OCI-LY7 (cell line): Measurements from ENCODE around the gene TLDC2. TPM values are rescaled to one million over a fixed set of nuclear protein-coding genes. Genes with fewer than 3 reads are reported as not detected.

Experiments
- BruUV-seq: library from RNA; stranded (reverse); fragments of 400-500 nt; replicated peaks from 2 replicates; lab custom pipeline; 2021; lab: Mats Ljungman, UMichigan
- CTCF ChIA-PET: fragments of 300-600 bp; sonication (Branson Sonifier 250); formaldehyde crosslinking; loops from one replicate; lab custom pipeline; 2022; ENCODE audit warnings: antibody characterized with exemption; ENCODE audit not compliant: unreplicated experiment; lab: Charles Lee
- POLR2A ChIA-PET: fragments of 300-600 bp; sonication (Branson Sonifier 250); formaldehyde crosslinking; loops from one replicate; lab custom pipeline; 2022; ENCODE audit warnings: antibody characterized with exemption; lab: Charles Lee
- DNase-seq: peaks from one replicate; pipeline ENCODE4 v3.0.0-alpha.2; 2015; ENCODE audit warnings: low spot score
- H2AFZ ChIP-seq: fragments of 200-600 bp; sonication (generic), shearing (Covaris generic); 2 replicates; pipeline ENCODE4 v1.6.1; 2014; ENCODE audit warnings: mild to moderate bottlenecking, antibody characterized with exemption, low read length, moderate library complexity
- H3K27ac ChIP-seq: fragments of 200-600 bp; sonication (generic); 2 replicates; pipeline ENCODE4 v1.5.1; 2014; ENCODE audit warnings: mixed run types, low read depth, mild to moderate bottlenecking, moderate library complexity, low read length, inconsistent platforms; ENCODE audit not compliant: poor library complexity, severe bottlenecking
- H3K36me3 ChIP-seq: fragments of 200-600 bp; sonication (generic); 2 replicates; pipeline ENCODE4 v1.6.1; 2014; ENCODE audit warnings: mild to moderate bottlenecking, antibody characterized with exemption, low read length, moderate library complexity, mixed read lengths; ENCODE audit not compliant: insufficient read depth
- H3K4me1 ChIP-seq: fragments of 200-600 bp; sonication (generic); 2 replicates; pipeline ENCODE4 v1.5.1; 2014; ENCODE audit warnings: mild to moderate bottlenecking, low read length; ENCODE audit not compliant: insufficient read depth, poor library complexity, severe bottlenecking
- H3K4me2 ChIP-seq: fragments of 200-600 bp; sonication (generic); 2 replicates; pipeline ENCODE4 v1.6.1; 2014; ENCODE audit warnings: mild to moderate bottlenecking, low read length
- H3K4me3 ChIP-seq: fragments of 200-600 bp; sonication (generic); 2 replicates; pipeline ENCODE4 v1.5.1; 2014; ENCODE audit warnings: mild to moderate bottlenecking, low read depth, low read length; ENCODE audit not compliant: poor library complexity, severe bottlenecking
- H3K79me2 ChIP-seq: fragments of 200-600 bp; sonication (generic); 2 replicates; pipeline ENCODE4 v1.6.1; 2016; ENCODE audit warnings: low read depth, mild to moderate bottlenecking, low read length, moderate library complexity, mixed read lengths; ENCODE audit not compliant: insufficient read depth
- H3K9me2 ChIP-seq: fragments of 200-600 bp; sonication (generic); 2 replicates; pipeline ENCODE4 v1.6.1; 2016; ENCODE audit warnings: mild to moderate bottlenecking, low read length, mixed read lengths; ENCODE audit not compliant: insufficient read depth
- H3K9me3 ChIP-seq: fragments of 200-600 bp; sonication (generic); 2 replicates; pipeline ENCODE4 v1.6.1; 2014; ENCODE audit warnings: mild to moderate bottlenecking, mixed run types, low read length, mixed read lengths
- H4K20me1 ChIP-seq: fragments of 200-600 bp; sonication (generic); 2 replicates; pipeline ENCODE4 v1.6.1; 2014; ENCODE audit warnings: mild to moderate bottlenecking, antibody characterized with exemption, low read length, moderate library complexity, mixed read lengths; ENCODE audit not compliant: insufficient read depth
- EZH2phosphoT487 ChIP-seq: fragments of 200-600 bp; sonication (generic); IDR thresholded peaks from 2 replicates; pipeline ENCODE4 v1.6.1; 2018; ENCODE audit warnings: low read depth, borderline replicate concordance, mild to moderate bottlenecking, mixed run types, antibody characterized with exemption, low read length, moderate library complexity, mixed read lengths
- intact Hi-C: fragments of 100-400 bp; cut with micrococcal nuclease; formaldehyde crosslinking; loops from one replicate; pipeline ENCODE4 v1.10.0; 2022; ENCODE audit not compliant: unreplicated experiment
- total RNA-seq, 2 experiments: library from RNA; depleted of rRNA in 1 of 2; stranded (reverse); fragments of >200 nt in 1 of 2; shearing (Covaris generic) in 1 of 2; gene quantifications; 2 replicates each; pipeline ENCODE4 v1.2.3, GENCODE V29; 2014 to 2022
- TF ChIP-seq, protein P1 (sequence below): fragments of 200-600 bp; sonication (generic); conservative IDR thresholded peaks from 2 replicates; pipeline ENCODE4 v1.5.1; 2014; ENCODE audit warnings: mild to moderate bottlenecking, antibody characterized with exemption, low read length, moderate library complexity, mixed read lengths

TLDC2 gene
- total RNA-seq, 2 experiments from 2014 or later: not detected

DNA sequence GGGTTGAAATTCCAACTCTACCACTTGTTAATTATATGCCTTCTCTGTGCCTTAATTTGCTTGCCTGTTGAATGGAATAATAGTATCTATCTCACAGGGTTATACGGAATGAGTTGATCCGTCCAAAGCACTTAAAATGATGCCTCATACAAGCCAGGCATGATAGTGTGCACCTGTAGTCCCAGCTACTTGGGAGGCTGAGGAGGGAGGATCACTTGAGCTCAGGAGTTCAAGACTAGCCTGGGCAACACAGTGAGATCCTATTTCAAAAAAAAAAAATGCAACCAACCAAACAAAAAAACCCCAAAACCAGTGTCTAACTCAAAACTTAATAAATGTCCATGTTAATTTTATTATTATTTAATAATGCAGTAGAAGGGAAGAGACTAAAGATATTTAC is 40.3 kb downstream of the TLDC2 start:
- Histone ChIP-seq H4K20me1 (no peaks in the 10 kb centered on the region), H3K4me2 (no peak overlapping the region), H3K36me3 (peaks cover 27% of the 10 kb centered on the region; the same call in 1 of the 2 replicates), H3K4me1 (no peaks in the 10 kb centered on the region), H3K9me3 (no peaks in the 10 kb centered on the region), H3K9me2 (no peaks in the 10 kb centered on the region), H3K79me2 (no peaks in the 10 kb centered on the region), H2AFZ (no peak overlapping the region), H3K4me3 (no peak overlapping the region), H3K27ac (no peak overlapping the region)
- POLR2A ChIA-PET: no interaction called here
- TF ChIP-seq, protein P1, sequence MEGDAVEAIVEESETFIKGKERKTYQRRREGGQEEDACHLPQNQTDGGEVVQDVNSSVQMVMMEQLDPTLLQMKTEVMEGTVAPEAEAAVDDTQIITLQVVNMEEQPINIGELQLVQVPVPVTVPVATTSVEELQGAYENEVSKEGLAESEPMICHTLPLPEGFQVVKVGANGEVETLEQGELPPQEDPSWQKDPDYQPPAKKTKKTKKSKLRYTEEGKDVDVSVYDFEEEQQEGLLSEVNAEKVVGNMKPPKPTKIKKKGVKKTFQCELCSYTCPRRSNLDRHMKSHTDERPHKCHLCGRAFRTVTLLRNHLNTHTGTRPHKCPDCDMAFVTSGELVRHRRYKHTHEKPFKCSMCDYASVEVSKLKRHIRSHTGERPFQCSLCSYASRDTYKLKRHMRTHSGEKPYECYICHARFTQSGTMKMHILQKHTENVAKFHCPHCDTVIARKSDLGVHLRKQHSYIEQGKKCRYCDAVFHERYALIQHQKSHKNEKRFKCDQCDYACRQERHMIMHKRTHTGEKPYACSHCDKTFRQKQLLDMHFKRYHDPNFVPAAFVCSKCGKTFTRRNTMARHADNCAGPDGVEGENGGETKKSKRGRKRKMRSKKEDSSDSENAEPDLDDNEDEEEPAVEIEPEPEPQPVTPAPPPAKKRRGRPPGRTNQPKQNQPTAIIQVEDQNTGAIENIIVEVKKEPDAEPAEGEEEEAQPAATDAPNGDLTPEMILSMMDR: no peak
- TF ChIP-seq EZH2phosphoT487: no peak
- DNase-seq: no peak
- no TSS peak for BruUV-seq
- CTCF ChIA-PET: no interaction called here
- intact Hi-C loops: no loop called here

- CTCF ChIA-PET: no interaction called here
- intact Hi-C loops: no loop called here
- no peaks in the 10 kb centered on the region for H3K79me2 ChIP-seq
Measured at GRCh38 chr20:36917240-36917639, 41.3 kb downstream of the TLDC2 start.

GRCh38 chr20:36917943-36918342 is 42.0 kb downstream of the TLDC2 start:
- Histone ChIP-seq H3K36me3 (peaks cover 19% of the 10 kb centered on the region; the same call in 1 of the 2 replicates), H3K4me3 (no peak overlapping the region), H3K4me2 (no peak overlapping the region), H3K4me1 (no peaks in the 10 kb centered on the region), H2AFZ (no peak overlapping the region), H3K79me2 (no peaks in the 10 kb centered on the region), H3K27ac (no peak overlapping the region), H3K9me3 (no peaks in the 10 kb centered on the region), H4K20me1 (no peaks in the 10 kb centered on the region), H3K9me2 (no peaks in the 10 kb centered on the region)
- TF ChIP-seq, protein P1: no peak
- TF ChIP-seq EZH2phosphoT487: no peak
- ChIA-PET CTCF (no interaction called here), POLR2A (interaction anchor here (0.7 kb wide), 1 partner anchor 63 kb away, joined by 3 read pairs; no protein-coding TSS in a partner anchor)
- no peak for DNase-seq
- BruUV-seq: no TSS peak
- intact Hi-C loops: no loop called here

More at GRCh38 chr20:36917240-36917639, 41.3 kb downstream of the TLDC2 start:
- POLR2A ChIA-PET: no interaction called here
- DNase-seq: no peak
- Histone ChIP-seq H4K20me1 (no peaks in the 10 kb centered on the region), H3K4me3 (no peak overlapping the region), H3K4me2 (no peak overlapping the region), H3K9me3 (no peaks in the 10 kb centered on the region), H2AFZ (no peak overlapping the region), H3K27ac (no peak overlapping the region), H3K4me1 (no peaks in the 10 kb centered on the region), H3K36me3 (peaks cover 19% of the 10 kb centered on the region; the same call in 1 of the 2 replicates), H3K9me2 (no peaks in the 10 kb centered on the region)
- TF ChIP-seq, protein P1: no peak
- no peak for TF ChIP-seq EZH2phosphoT487
- BruUV-seq: no TSS peak
